ENCODE data around the gene USP20.

The USP20 gene

GRCh38 chr9:129921905-129922304 is 86.6 kb downstream of the USP20 start:
- no peak for DNase-seq (ENCODE audit: low read depth)
- no peak overlapping the region for H3K4me3 ChIP-seq (ENCODE audit: control insufficient read depth, low read depth, low read length)
- TF ChIP-seq CTCF (IDR thresholded peaks at IDR 0.05; ENCODE audit: control insufficient read depth, insufficient read depth, low read depth, low read length, missing control alignments), result no peak

- H3K4me3 ChIP-seq (ENCODE audit: control insufficient read depth, low read depth, low read length), result no peak overlapping the region
- no peak for DNase-seq (ENCODE audit: low read depth)
- TF ChIP-seq CTCF (IDR thresholded peaks at IDR 0.05; ENCODE audit: control insufficient read depth, insufficient read depth, low read depth, low read length, missing control alignments), result no peak
These were observed 88.3 kb downstream of the USP20 start for GRCh38 chr9:129923589-129923988.

GRCh38 chr9:129929496-129930125 is 94.4 kb downstream of the USP20 start:
- no peak for TF ChIP-seq CTCF (IDR thresholded peaks at IDR 0.05; ENCODE audit: control insufficient read depth, insufficient read depth, low read depth, low read length, missing control alignments)
- H3K4me3 ChIP-seq (ENCODE audit: control insufficient read depth, low read depth, low read length), result no peak overlapping the region
- no peak for DNase-seq (ENCODE audit: low read depth)

- H3K4me3 ChIP-seq (ENCODE audit: control insufficient read depth, low read depth, low read length), result no peak overlapping the region
- DNase-seq (ENCODE audit: low read depth), result no peak
- TF ChIP-seq CTCF (IDR thresholded peaks at IDR 0.05; ENCODE audit: control insufficient read depth, insufficient read depth, low read depth, low read length, missing control alignments), result no peak
These were observed 95.5 kb downstream of the USP20 start for GRCh38 chr9:129930743-129931142.

Measured in AG09309 (cell line).